Chondrocyte (in vitro differentiated cells): Measurements from ENCODE around the gene NFKBIZ. TPM values are rescaled to one million over a fixed set of nuclear protein-coding genes. Genes with fewer than 3 reads are reported as not detected.

Experiments used
- DNase-seq: peaks from one replicate; pipeline ENCODE4 v3.0.0; 2021; ENCODE audit warnings: mixed read lengths, low spot score
- H3K27ac Mint-ChIP-seq: one replicate; pipeline ENCODE4 v1.8.0; 2021; ENCODE audit warnings: mild to moderate bottlenecking, moderate library complexity, mixed read lengths; ENCODE audit not compliant: unreplicated experiment
- H3K27me3 Mint-ChIP-seq: 2 replicates; pipeline ENCODE4 v1.8.0; 2021; ENCODE audit warnings: low read depth, mixed read lengths
- H3K36me3 Mint-ChIP-seq: 2 replicates; pipeline ENCODE4 v1.8.0; 2021; ENCODE audit warnings: low read depth, mixed read lengths
- H3K4me1 Mint-ChIP-seq: 2 replicates; pipeline ENCODE4 v1.8.0; 2021; ENCODE audit warnings: low read depth, mild to moderate bottlenecking, mixed read lengths
- H3K4me3 Mint-ChIP-seq: one replicate; pipeline ENCODE4 v1.8.0; 2021; ENCODE audit warnings: mild to moderate bottlenecking, moderate library complexity, mixed read lengths; ENCODE audit not compliant: unreplicated experiment
- H3K9me3 Mint-ChIP-seq: 2 replicates; pipeline ENCODE4 v1.8.0; 2021; ENCODE audit warnings: low read depth, mixed read lengths
- total RNA-seq: library from RNA; stranded (reverse); gene quantifications from 3 replicates; pipeline ENCODE4 v1.2.1, GENCODE V29; 2021
- TF ChIP-seq, protein P1 (sequence below): fragments of 200-600 bp; sonication (generic); IDR thresholded peaks from 2 replicates; pipeline ENCODE4 v1.5.0; 2021; ENCODE audit warnings: antibody characterized with exemption, mild to moderate bottlenecking, moderate library complexity

NFKBIZ gene
- total RNA-seq, 1 donor from 2014 or later: 18.9 TPM

GRCh38 chr3:101867996-101868395, 18.7 kb downstream of the NFKBIZ start:
- Mint-ChIP-seq H3K27ac (no peak overlapping the region), H3K4me1 (peaks cover 9% of the 10 kb centered on the region), H3K4me3 (no peak overlapping the region), H3K36me3 (no peaks in the 10 kb centered on the region), H3K9me3 (peaks cover under 1% of the 10 kb centered on the region), H3K27me3 (no peaks in the 10 kb centered on the region)
- TF ChIP-seq, protein P1, sequence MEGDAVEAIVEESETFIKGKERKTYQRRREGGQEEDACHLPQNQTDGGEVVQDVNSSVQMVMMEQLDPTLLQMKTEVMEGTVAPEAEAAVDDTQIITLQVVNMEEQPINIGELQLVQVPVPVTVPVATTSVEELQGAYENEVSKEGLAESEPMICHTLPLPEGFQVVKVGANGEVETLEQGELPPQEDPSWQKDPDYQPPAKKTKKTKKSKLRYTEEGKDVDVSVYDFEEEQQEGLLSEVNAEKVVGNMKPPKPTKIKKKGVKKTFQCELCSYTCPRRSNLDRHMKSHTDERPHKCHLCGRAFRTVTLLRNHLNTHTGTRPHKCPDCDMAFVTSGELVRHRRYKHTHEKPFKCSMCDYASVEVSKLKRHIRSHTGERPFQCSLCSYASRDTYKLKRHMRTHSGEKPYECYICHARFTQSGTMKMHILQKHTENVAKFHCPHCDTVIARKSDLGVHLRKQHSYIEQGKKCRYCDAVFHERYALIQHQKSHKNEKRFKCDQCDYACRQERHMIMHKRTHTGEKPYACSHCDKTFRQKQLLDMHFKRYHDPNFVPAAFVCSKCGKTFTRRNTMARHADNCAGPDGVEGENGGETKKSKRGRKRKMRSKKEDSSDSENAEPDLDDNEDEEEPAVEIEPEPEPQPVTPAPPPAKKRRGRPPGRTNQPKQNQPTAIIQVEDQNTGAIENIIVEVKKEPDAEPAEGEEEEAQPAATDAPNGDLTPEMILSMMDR: no peak
- DNase-seq: no peak

DNA sequence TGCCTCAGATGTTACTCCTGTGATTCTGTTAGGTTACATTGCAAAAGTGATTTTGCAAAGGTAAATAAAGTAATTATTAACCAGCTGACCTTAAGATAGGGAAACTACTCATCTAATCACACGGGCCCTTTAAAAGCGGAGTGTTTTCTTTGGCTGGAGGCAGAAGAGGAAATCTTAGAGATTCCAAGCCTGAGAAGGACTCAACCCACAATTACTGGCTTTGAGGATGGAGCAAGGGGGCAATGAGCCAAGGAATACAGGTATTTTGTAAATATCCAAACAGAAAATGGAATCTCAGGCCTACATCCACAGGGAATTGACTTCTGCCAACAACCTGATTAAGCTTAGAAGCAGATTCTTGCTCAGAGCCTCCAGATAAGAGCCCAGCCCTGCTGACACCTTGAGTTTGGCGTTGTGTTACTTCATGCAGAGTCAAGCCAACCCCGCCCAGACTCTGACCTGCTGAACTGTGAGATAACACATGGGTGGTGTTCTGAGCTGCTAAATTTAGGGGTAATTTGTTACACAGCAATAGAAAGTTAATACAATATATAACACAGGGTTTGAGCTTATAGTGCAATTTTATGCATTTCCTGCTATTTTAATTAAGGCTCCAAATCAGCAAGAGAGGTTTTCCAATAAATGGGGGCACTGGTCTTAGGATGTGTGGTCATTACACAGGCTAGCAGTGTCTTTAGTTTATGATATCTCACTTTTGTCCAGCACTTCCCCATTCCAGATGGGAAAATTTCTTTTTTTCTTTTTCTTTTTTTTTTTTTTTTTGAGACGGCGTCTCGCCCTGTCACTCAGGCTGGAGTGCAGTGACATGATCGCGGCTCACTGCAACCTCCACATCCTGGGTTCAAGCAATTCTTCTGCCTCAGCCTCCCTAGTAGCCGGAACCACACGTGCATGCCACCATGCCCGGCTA, 19.5 kb downstream of the NFKBIZ start:
- H3K4me1 Mint-ChIP-seq: peaks cover 9% of the 10 kb centered on the region
- no peaks in the 10 kb centered on the region for H3K27me3 Mint-ChIP-seq
- no peak overlapping the region for H3K27ac Mint-ChIP-seq
- H3K4me3 Mint-ChIP-seq: no peak overlapping the region
- no peak for DNase-seq
- TF ChIP-seq, protein P1: no peak
- no peaks in the 10 kb centered on the region for H3K36me3 Mint-ChIP-seq
- H3K9me3 Mint-ChIP-seq: peaks cover 3% of the 10 kb centered on the region

- Mint-ChIP-seq H3K36me3 (no peaks in the 10 kb centered on the region), H3K27ac (no peak overlapping the region), H3K9me3 (peaks cover 3% of the 10 kb centered on the region), H3K4me3 (no peak overlapping the region), H3K4me1 (peaks cover 9% of the 10 kb centered on the region), H3K27me3 (no peaks in the 10 kb centered on the region)
- TF ChIP-seq, protein P1: no peak
- DNase-seq: no peak
Observed at GRCh38 chr3:101870138-101870537, 20.8 kb downstream of the NFKBIZ start.

DNA sequence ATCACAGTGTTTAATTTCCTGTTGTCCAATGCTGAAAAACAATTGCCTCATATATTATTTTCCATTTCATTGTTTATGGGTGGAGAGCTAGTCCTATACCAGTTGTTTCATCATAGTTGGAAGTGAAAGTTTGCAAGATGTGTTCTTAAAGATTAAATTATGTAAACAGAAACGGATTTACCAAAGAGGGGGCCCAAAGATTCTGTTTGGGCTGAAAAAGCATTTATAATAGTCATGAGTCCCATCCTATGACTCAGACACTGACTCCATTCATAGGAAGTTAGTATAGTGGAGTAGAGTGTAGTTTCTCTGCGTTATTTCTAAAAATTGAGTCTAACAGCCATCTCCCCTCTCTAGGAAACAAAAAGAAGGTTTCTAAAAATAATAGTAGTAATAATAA, 24.3 kb downstream of the NFKBIZ start:
- no peak for DNase-seq
- Mint-ChIP-seq H3K36me3 (no peaks in the 10 kb centered on the region), H3K9me3 (peaks cover 3% of the 10 kb centered on the region), H3K4me3 (no peak overlapping the region), H3K27me3 (no peaks in the 10 kb centered on the region), H3K27ac (no peak overlapping the region), H3K4me1 (peaks cover 4% of the 10 kb centered on the region)
- TF ChIP-seq, protein P1: no peak

DNA sequence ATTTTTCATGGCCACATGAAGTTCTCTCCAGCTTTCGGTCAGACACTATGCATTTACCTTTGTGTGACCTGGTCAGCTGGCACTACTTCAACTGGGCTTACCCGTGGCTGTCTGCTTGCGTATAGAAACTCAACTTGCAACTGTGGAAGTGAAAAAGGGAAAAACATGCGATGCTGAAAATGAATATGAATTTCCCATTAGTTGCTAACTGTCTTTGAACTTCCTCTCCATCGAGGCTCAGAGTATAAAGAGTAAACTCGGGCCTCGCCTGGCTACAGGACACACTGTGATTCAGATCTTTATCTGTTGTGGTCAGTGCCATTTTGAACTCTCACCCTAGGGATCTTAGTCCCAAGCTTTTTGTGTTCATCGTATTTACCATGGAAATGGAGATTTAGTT, 26.8 kb downstream of the NFKBIZ start:
- no peaks in the 10 kb centered on the region for H3K27me3 Mint-ChIP-seq
- TF ChIP-seq, protein P1: no peak
- peaks cover 6% of the 10 kb centered on the region for H3K9me3 Mint-ChIP-seq
- no peak overlapping the region for H3K27ac Mint-ChIP-seq
- no peak for DNase-seq
- no peaks in the 10 kb centered on the region for H3K36me3 Mint-ChIP-seq
- H3K4me1 Mint-ChIP-seq: no peaks in the 10 kb centered on the region
- no peak overlapping the region for H3K4me3 Mint-ChIP-seq
